K562 (cell line): ENCODE data around the gene CSTPP1. TPM values are rescaled to one million over a fixed set of nuclear protein-coding genes. Genes with fewer than 3 reads are reported as not detected.
A peak's percentile ranks its signal among the peaks of the same experiment; 100 is the strongest.

Source experiments
- BHLHE40 ChIP-seq: IDR thresholded peaks from 2 replicates; pipeline ENCODE4 v1.6.1; 2011; ENCODE audit warnings: low read length, improper control_type of control experiment
- CREBBP ChIP-seq: IDR thresholded peaks from one replicate; pipeline ENCODE4 v1.6.1; 2012; ENCODE audit warnings: low read depth, mild to moderate bottlenecking, control low read depth, inconsistent platforms, low read length
- HES1 ChIP-seq: fragments of 450-650 bp; IDR thresholded peaks from 2 replicates; pipeline ENCODE4 v1.6.1; 2016; ENCODE audit warnings: low read depth, mild to moderate bottlenecking, moderate library complexity
- KDM5B ChIP-seq: fragments of 200-600 bp; sonication (generic); IDR thresholded peaks from 2 replicates; pipeline ENCODE4 v1.6.1; 2012; ENCODE audit warnings: low read depth, mild to moderate bottlenecking, moderate library complexity, low read length, control low read depth, inconsistent platforms; ENCODE audit not compliant: insufficient replicate concordance
- LEF1 ChIP-seq: fragments of 450-650 bp; IDR thresholded peaks from 2 replicates; pipeline ENCODE4 v1.6.1; 2016; ENCODE audit warnings: mild to moderate bottlenecking
- MAFK ChIP-seq: IDR thresholded peaks from 2 replicates; pipeline ENCODE4 v1.6.1; 2011; ENCODE audit warnings: low read length, improper control_type of control experiment
- NELFE ChIP-seq: IDR thresholded peaks from 2 replicates; pipeline ENCODE4 v1.6.1; 2011; ENCODE audit warnings: mild to moderate bottlenecking; ENCODE audit not compliant: insufficient read depth, insufficient read length
- POLR2AphosphoS5 ChIP-seq: IDR thresholded peaks from 2 replicates; pipeline ENCODE4 v1.6.1; 2011; ENCODE audit warnings: mild to moderate bottlenecking, low read depth, low read length, moderate library complexity; ENCODE audit not compliant: control insufficient read depth, insufficient read depth
- RBM22 ChIP-seq: fragments of 200-400 bp; formaldehyde crosslinking; IDR thresholded peaks from 2 replicates; pipeline ENCODE4 v1.6.1; 2018; ENCODE audit warnings: low read length, low read depth; ENCODE audit not compliant: poor library complexity, severe bottlenecking
- RNF219 ChIP-seq: fragments of 250-450 bp; sonication (Bioruptor Pico); IDR thresholded peaks from 2 replicates; pipeline ENCODE4 v1.5.0; 2022; ENCODE audit warnings: mild to moderate bottlenecking
- ZFP36 ChIP-seq: fragments of 150-350 bp; IDR thresholded peaks from 2 replicates; pipeline ENCODE4 v1.6.1; 2018; ENCODE audit warnings: low read length, low read depth; ENCODE audit not compliant: partially characterized antibody
- ZNF280A ChIP-seq: fragments of 450-650 bp; IDR thresholded peaks from 2 replicates; pipeline ENCODE4 v1.6.1; 2018; ENCODE audit warnings: mild to moderate bottlenecking, low read depth; ENCODE audit not compliant: partially characterized antibody
- ZNF639 ChIP-seq, 2 experiments: fragments of 200-800 bp in 1 of 2; sonication (Bioruptor generic) in 1 of 2; sonication (generic) in 1 of 2; formaldehyde crosslinking in 1 of 2; IDR thresholded peaks in 1 of 2; conservative IDR thresholded peaks in 1 of 2; 2 replicates each; pipeline versions ENCODE4 v1.5.0 to v1.6.1; 2016 to 2020; ENCODE audit warnings: missing compliant biosample characterization in 1 of 2, missing genetic modification characterization in 1 of 2, missing genetic modification reagents in 1 of 2
- polyA plus RNA-seq, 8 experiments: library from polyadenylated mRNA; depleted of rRNA in 4 of 8; stranded (reverse) in 5 of 8; unstranded in 3 of 8; fragments of >200 nt; fragmentation: Nextera tagmentation in 2 of 8; fragmentation: Illumina TruSeq in 1 of 8; extraction: Ambion mirVana in 2 of 8; extraction: Trizol in 1 of 8; gene quantifications; 2 replicates each; pipeline versions ENCODE4 v1.2.1 to v1.2.3, GENCODE V29; 2011 to 2014; ENCODE audit warnings: inconsistent platforms in 1 of 8, missing spikeins in 1 of 8
- total RNA-seq, 7 experiments: library from RNA; depleted of rRNA in 6 of 7; stranded (reverse); fragments of >200 nt in 6 of 7; fragmentation: Illumina TruSeq in 2 of 7; extraction: Trizol in 2 of 7; gene quantifications; 2 replicates each; pipeline versions ENCODE4 v1.2.1 to v1.2.3, GENCODE V29; 2011 to 2021; ENCODE audit warnings: low replicate concordance in 1 of 7

CSTPP1 gene
- total and polyA plus RNA-seq, 9 of the 15 experiments (the other 6 are each of a cell fraction or from before 2014, with no cell fraction given) = 6.5 to 17.8 (median 9.2) TPM

GRCh38 chr11:46936138-46937110 lies at the start of gene CSTPP1 (continued):
- TF ChIP-seq RNF219 (CRISPR knock-in tag) (no peak), KDM5B (no peak), HES1 (no peak), ZNF280A (no peak), BHLHE40 (peak; percentile 42; the same call in 1 of the 2 replicates), LEF1 (no peak), ZNF639 (CRISPR knock-in tag; conservative IDR thresholded peaks at IDR 0.05 in 1 of 2, IDR thresholded peaks at IDR 0.05 in 1 of 2) (peak in 1 of 2 experiments; percentile 92; a peak in 2 of 4 replicates), NELFE (no peak), RBM22 (peak; percentile 94), POLR2AphosphoS5 (peak; percentile 28; the same call in 1 of the 2 replicates), ZFP36 (no peak), CREBBP (no peak), MAFK (peak; percentile 80)
